GM12865 (cell line): ENCODE results near the gene SLC40A1.

Experiments
- DNase-seq: peaks from one replicate; pipeline ENCODE4 v3.0.0; 2010; ENCODE audit warnings: low read depth
- H3K4me3 ChIP-seq: 2 replicates; pipeline ENCODE4 v1.5.1; 2011; ENCODE audit warnings: mild to moderate bottlenecking, low read depth, low read length, control low read depth
- TF ChIP-seq, protein P1 (sequence below): IDR thresholded peaks from 2 replicates; pipeline ENCODE4 v1.5.1; 2011; ENCODE audit warnings: low read length, control low read depth, low read depth, inconsistent platforms; ENCODE audit not compliant: insufficient read depth; ENCODE audit errors: missing control alignments

The SLC40A1 gene

GRCh38 chr2:189557373-189557772 is 23.2 kb downstream of the SLC40A1 start:
- DNase-seq: no peak
- no peak overlapping the region for H3K4me3 ChIP-seq
- TF ChIP-seq, protein P1, sequence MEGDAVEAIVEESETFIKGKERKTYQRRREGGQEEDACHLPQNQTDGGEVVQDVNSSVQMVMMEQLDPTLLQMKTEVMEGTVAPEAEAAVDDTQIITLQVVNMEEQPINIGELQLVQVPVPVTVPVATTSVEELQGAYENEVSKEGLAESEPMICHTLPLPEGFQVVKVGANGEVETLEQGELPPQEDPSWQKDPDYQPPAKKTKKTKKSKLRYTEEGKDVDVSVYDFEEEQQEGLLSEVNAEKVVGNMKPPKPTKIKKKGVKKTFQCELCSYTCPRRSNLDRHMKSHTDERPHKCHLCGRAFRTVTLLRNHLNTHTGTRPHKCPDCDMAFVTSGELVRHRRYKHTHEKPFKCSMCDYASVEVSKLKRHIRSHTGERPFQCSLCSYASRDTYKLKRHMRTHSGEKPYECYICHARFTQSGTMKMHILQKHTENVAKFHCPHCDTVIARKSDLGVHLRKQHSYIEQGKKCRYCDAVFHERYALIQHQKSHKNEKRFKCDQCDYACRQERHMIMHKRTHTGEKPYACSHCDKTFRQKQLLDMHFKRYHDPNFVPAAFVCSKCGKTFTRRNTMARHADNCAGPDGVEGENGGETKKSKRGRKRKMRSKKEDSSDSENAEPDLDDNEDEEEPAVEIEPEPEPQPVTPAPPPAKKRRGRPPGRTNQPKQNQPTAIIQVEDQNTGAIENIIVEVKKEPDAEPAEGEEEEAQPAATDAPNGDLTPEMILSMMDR: no peak

DNA sequence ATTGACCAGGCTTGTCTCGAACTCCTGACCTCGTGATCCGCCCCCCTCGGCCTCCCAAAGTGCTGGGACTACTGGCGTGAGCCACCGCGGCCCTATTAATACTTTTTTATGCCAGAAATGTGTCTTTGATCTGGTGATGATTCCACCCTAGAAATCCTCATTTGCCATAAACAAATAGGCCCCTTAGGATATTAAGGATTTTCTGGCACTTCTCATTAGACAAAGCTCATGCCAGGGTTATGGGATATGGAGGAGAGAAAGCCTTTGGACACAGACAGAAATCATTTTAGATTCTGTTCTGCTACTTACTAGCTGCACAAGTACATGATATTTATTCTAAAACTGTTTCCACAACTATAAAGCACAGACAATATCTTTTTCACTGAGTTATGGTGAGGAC is 24.1 kb downstream of the SLC40A1 start:
- H3K4me3 ChIP-seq: no peak overlapping the region
- TF ChIP-seq, protein P1: no peak
- no peak for DNase-seq

DNA sequence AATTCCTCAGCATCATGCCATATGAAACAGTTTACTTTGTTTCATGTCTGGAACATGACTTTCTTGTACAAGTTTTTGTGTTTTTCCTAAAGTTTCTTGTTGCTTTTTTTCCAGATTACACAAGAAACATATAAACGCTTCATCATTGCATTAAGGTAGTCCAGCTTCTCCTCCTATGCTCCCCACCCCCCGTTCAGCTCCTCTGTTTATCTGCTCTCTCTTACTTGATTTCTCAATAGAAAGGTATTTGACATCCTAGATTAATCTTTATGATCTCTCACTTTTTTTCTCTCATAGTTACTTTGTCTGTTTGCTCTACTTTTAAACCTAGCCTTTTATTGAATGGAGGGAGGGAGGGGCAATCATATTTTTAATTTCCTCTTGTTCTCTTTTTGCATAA is 25.4 kb downstream of the SLC40A1 start:
- no peak overlapping the region for H3K4me3 ChIP-seq
- DNase-seq: no peak
- TF ChIP-seq, protein P1: no peak

GRCh38 chr2:189553504-189554088 is 27.0 kb downstream of the SLC40A1 start:
- TF ChIP-seq, protein P1: no peak
- H3K4me3 ChIP-seq: no peak overlapping the region
- no peak for DNase-seq

GRCh38 chr2:189552991-189553404 is 27.6 kb downstream of the SLC40A1 start:
- TF ChIP-seq, protein P1: no peak
- H3K4me3 ChIP-seq: no peak overlapping the region
- no peak for DNase-seq

DNA sequence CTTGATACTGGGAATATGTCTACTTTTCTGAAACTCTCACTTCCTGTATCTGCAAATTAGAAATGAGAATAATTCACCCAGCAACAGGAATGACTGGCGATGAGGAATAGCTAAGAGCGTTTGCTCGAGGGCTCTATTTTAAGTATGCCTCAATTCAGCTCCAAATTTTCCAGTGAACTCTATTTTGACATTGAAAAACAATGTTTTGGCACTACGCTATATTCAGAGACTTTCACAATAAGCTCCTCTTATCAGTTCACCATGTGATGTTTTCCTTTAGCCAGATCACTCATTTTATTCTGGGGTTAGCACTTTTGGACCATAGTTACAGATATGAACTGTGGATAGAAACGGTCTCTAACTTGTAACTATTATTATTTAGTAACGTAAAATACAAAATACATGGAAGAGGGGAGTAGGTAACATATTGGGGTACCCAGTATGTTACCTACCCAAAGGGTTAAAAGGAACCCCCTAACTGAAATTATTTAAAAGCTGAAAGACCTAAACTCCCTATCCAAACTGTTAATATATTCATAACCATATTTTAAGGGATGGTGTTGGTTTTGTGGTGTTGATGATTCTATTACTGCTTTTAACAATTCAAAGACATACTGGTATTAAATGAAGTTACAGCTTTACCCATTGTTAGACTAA is 28.1 kb downstream of the SLC40A1 start:
- TF ChIP-seq, protein P1: no peak
- DNase-seq: no peak
- no peak overlapping the region for H3K4me3 ChIP-seq

DNA sequence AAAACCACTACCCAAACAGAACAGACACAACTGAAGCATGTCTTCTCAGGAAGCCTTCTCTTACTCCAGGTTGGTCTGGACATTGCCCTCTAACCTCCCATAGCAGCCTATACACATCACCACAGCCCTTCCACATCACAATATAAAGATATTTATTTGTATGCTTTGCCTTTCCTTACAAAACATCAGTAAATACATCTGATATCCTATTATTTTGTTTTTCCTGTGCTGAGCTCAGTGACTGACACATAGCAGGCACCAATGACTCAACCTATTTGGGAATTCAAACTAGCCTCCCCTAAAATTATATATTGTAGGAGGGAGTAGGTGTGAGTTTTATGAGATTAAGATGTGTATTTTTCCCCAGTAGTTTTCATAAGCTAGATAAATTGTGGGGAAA is 28.8 kb downstream of the SLC40A1 start:
- no peak for DNase-seq
- TF ChIP-seq, protein P1: no peak
- H3K4me3 ChIP-seq: no peak overlapping the region
